ENCODE results near the gene UBALD2.
"Not testable (repeated sequence)": the region's sequence is repeated elsewhere in the genome, so short reads cannot be mapped to it uniquely, and the experiment has no call there.

UBALD2 gene

GRCh38 chr17:76278268-76278908 is 13.2 kb downstream of the UBALD2 start:
- no peak for DNase-seq

- peak; percentile 42 to 62 for DNase-seq
Measured at GRCh38 chr17:76278952-76279741, 14.0 kb downstream of the UBALD2 start.

GRCh38 chr17:76279742-76280287 is 14.7 kb downstream of the UBALD2 start:
- no peak for DNase-seq

- DNase-seq, result no peak
Measured at GRCh38 chr17:76280650-76281049, 15.5 kb downstream of the UBALD2 start.

- DNase-seq, result no peak
Measured at GRCh38 chr17:76281573-76282371, 16.6 kb downstream of the UBALD2 start.

- no peak for DNase-seq
Measured at GRCh38 chr17:76292567-76292966, 27.4 kb downstream of the UBALD2 start.

GRCh38 chr17:76293106-76293505 is 28.0 kb downstream of the UBALD2 start:
- DNase-seq, result no peak

- DNase-seq, result no peak
Measured at GRCh38 chr17:76296186-76296585, 31.0 kb downstream of the UBALD2 start.

GRCh38 chr17:76296889-76297288 is 31.7 kb downstream of the UBALD2 start:
- DNase-seq, result no peak

GRCh38 chr17:76297436-76297835 is 32.3 kb downstream of the UBALD2 start:
- DNase-seq, result no peak

GRCh38 chr17:76304226-76305134 is 39.3 kb downstream of the UBALD2 start:
- no peak for DNase-seq

GRCh38 chr17:76305135-76305454 is 39.9 kb downstream of the UBALD2 start:
- DNase-seq, result not testable (repeated sequence)

- no peak for DNase-seq
Measured at GRCh38 chr17:76307299-76307965, 42.3 kb downstream of the UBALD2 start.

GRCh38 chr17:76307966-76308338 is 42.8 kb downstream of the UBALD2 start, which contains the start of gene QRICH2:
QRICH2 (minus strand) TSS chr17:76308276; CDS start chr17:76307998, 278 bp downstream.
- no peak for DNase-seq

- DNase-seq, result no peak
Measured at GRCh38 chr17:76309461-76309860, 44.3 kb downstream of the UBALD2 start.

GRCh38 chr17:76312735-76313134 is 47.6 kb downstream of the UBALD2 start:
- no peak for DNase-seq

GRCh38 chr17:76314392-76315227 is 49.5 kb downstream of the UBALD2 start:
- peak in 1 of 2 donors; percentile 23 for DNase-seq

GRCh38 chr17:76317535-76317934 is 52.4 kb downstream of the UBALD2 start:
- no peak for DNase-seq

GRCh38 chr17:76318586-76318985 is 53.4 kb downstream of the UBALD2 start:
- DNase-seq, result no peak

All from bone marrow (tissue), 2 donors.